ENCODE measurements around the gene OR10AD1. TPM values are rescaled to one million over a fixed set of nuclear protein-coding genes. Genes with fewer than 3 reads are reported as not detected.

Gene OR10AD1
- total RNA-seq, 1 donor from 2014 or later = not detected

GRCh38 chr12:48191096-48191495 lies 12.0 kb downstream of the OR10AD1 start:
- no peak for ATAC-seq
- no peaks in the 10 kb centered on the region for H3K36me3 ChIP-seq

GRCh38 chr12:48189331-48190125 lies 13.6 kb downstream of the OR10AD1 start:
- Histone ChIP-seq H3K36me3 (no peaks in the 10 kb centered on the region), H3K9me3 (no peaks in the 10 kb centered on the region), H3K4me3 (no peak overlapping the region), H3K4me1 (peaks cover 2% of the 10 kb centered on the region), H3K27me3 (ENCODE audit: low read depth) (peaks cover 13% of the 10 kb centered on the region), H3K27ac (no peak overlapping the region)
- intact Hi-C loops (cut with DNase I) = no loop called here
- peak; percentile 91 for TF ChIP-seq CTCF (IDR thresholded peaks at IDR 0.05)
- DNase-seq (no peak), ATAC-seq (peak; percentile 69 to 83)

More at GRCh38 chr12:48191096-48191495, 12.0 kb downstream of the OR10AD1 start:
- Histone ChIP-seq H3K27ac (no peak overlapping the region), H3K27me3 (ENCODE audit: low read depth) (no peaks in the 10 kb centered on the region), H3K4me1 (no peaks in the 10 kb centered on the region), H3K4me3 (no peak overlapping the region), H3K9me3 (no peaks in the 10 kb centered on the region)
- no peak for DNase-seq
- intact Hi-C loops (cut with DNase I) = no loop called here
- TF ChIP-seq CTCF (IDR thresholded peaks at IDR 0.05) = no peak

- ATAC-seq = no peak
Observed at GRCh38 chr12:48187916-48188695, 15.0 kb downstream of the OR10AD1 start.

GRCh38 chr12:48185181-48185919 lies 17.7 kb downstream of the OR10AD1 start:
- TF ChIP-seq CTCF (IDR thresholded peaks at IDR 0.05) = no peak
- Histone ChIP-seq H3K4me1 (peaks cover 23% of the 10 kb centered on the region), H3K36me3 (no peaks in the 10 kb centered on the region), H3K27me3 (ENCODE audit: low read depth) (peaks cover 53% of the 10 kb centered on the region), H3K9me3 (no peaks in the 10 kb centered on the region), H3K27ac (no peak overlapping the region), H3K4me3 (no peak overlapping the region)
- DNase-seq (no peak), ATAC-seq (no peak)
- intact Hi-C loops (cut with DNase I) = no loop called here

More at GRCh38 chr12:48187916-48188695, 15.0 kb downstream of the OR10AD1 start:
- peaks cover 14% of the 10 kb centered on the region for H3K4me1 ChIP-seq
- intact Hi-C loops (cut with DNase I) = no loop called here
- H3K27me3 ChIP-seq (ENCODE audit: low read depth) = peaks cover 28% of the 10 kb centered on the region
- no peak overlapping the region for H3K4me3 ChIP-seq
- no peak for TF ChIP-seq CTCF (IDR thresholded peaks at IDR 0.05)
- H3K9me3 ChIP-seq = no peaks in the 10 kb centered on the region
- no peaks in the 10 kb centered on the region for H3K36me3 ChIP-seq
- H3K27ac ChIP-seq = no peak overlapping the region
- DNase-seq = no peak

GRCh38 chr12:48184549-48184922 lies 18.6 kb downstream of the OR10AD1 start:
- peaks cover 62% of the 10 kb centered on the region for H3K27me3 ChIP-seq (ENCODE audit: low read depth)
- H3K9me3 ChIP-seq = no peaks in the 10 kb centered on the region
- peak overlapping the region; percentile 75 for H3K4me3 ChIP-seq
- peaks cover 23% of the 10 kb centered on the region for H3K4me1 ChIP-seq
- intact Hi-C loops (cut with DNase I) = no loop called here
- no peak for DNase-seq
- no peak overlapping the region for H3K27ac ChIP-seq
- no peaks in the 10 kb centered on the region for H3K36me3 ChIP-seq
- no peak for TF ChIP-seq CTCF (IDR thresholded peaks at IDR 0.05)
- peak in 1 of 2 donors; percentile 9 for ATAC-seq

Data from lower lobe of right lung (tissue), 2 donors.